Osteocyte (in vitro differentiated cells): ENCODE results near the gene TECTB. TPM values are rescaled to one million over a fixed set of nuclear protein-coding genes. Genes with fewer than 3 reads are reported as not detected.

Experiments used
- DNase-seq: peaks from one replicate; pipeline ENCODE4 v3.0.0; 2021; ENCODE audit warnings: mixed read lengths; ENCODE audit not compliant: unreplicated experiment; ENCODE audit errors: extremely low spot score
- H3K27ac Mint-ChIP-seq: one replicate; pipeline ENCODE4 v1.8.0; 2021; ENCODE audit warnings: mild to moderate bottlenecking, mixed read lengths; ENCODE audit not compliant: unreplicated experiment
- H3K27me3 Mint-ChIP-seq: one replicate; pipeline ENCODE4 v1.8.0; 2021; ENCODE audit warnings: mixed read lengths; ENCODE audit not compliant: unreplicated experiment
- H3K36me3 Mint-ChIP-seq: one replicate; pipeline ENCODE4 v1.8.0; 2021; ENCODE audit warnings: mixed read lengths; ENCODE audit not compliant: unreplicated experiment
- H3K4me1 Mint-ChIP-seq: one replicate; pipeline ENCODE4 v1.8.0; 2021; ENCODE audit warnings: mixed read lengths; ENCODE audit not compliant: unreplicated experiment
- H3K4me3 Mint-ChIP-seq: one replicate; pipeline ENCODE4 v1.8.0; 2021; ENCODE audit warnings: mild to moderate bottlenecking, moderate library complexity, mixed read lengths; ENCODE audit not compliant: unreplicated experiment
- H3K9me3 Mint-ChIP-seq: one replicate; pipeline ENCODE4 v1.8.0; 2021; ENCODE audit warnings: mixed read lengths; ENCODE audit not compliant: unreplicated experiment
- CTCF ChIP-seq: fragments of 200-600 bp; sonication (generic); IDR thresholded peaks from 2 replicates; pipeline ENCODE4 v1.5.0; 2021; ENCODE audit warnings: antibody characterized with exemption, mild to moderate bottlenecking, moderate library complexity
- total RNA-seq: library from RNA; stranded (reverse); gene quantifications from 2 replicates; pipeline ENCODE4 v1.2.1, GENCODE V29; 2021

The TECTB gene
- total RNA-seq, 1 donor from 2014 or later, result not detected

GRCh38 chr10:112330607-112331160 is 47.5 kb downstream of the TECTB start:
- H3K9me3 Mint-ChIP-seq, result no peaks in the 10 kb centered on the region
- peaks cover 6% of the 10 kb centered on the region for H3K27me3 Mint-ChIP-seq
- no peak for TF ChIP-seq CTCF
- H3K4me3 Mint-ChIP-seq, result no peak overlapping the region
- no peak for DNase-seq
- H3K4me1 Mint-ChIP-seq, result no peaks in the 10 kb centered on the region
- no peak overlapping the region for H3K27ac Mint-ChIP-seq
- H3K36me3 Mint-ChIP-seq, result no peaks in the 10 kb centered on the region

GRCh38 chr10:112332022-112332421 is 48.8 kb downstream of the TECTB start:
- no peak for TF ChIP-seq CTCF
- H3K36me3 Mint-ChIP-seq, result no peaks in the 10 kb centered on the region
- H3K4me1 Mint-ChIP-seq, result no peaks in the 10 kb centered on the region
- H3K9me3 Mint-ChIP-seq, result no peaks in the 10 kb centered on the region
- H3K27me3 Mint-ChIP-seq, result peaks cover 10% of the 10 kb centered on the region
- no peak overlapping the region for H3K27ac Mint-ChIP-seq
- DNase-seq, result no peak
- no peak overlapping the region for H3K4me3 Mint-ChIP-seq

GRCh38 chr10:112332509-112333228 is 49.5 kb downstream of the TECTB start:
- no peak overlapping the region for H3K27ac Mint-ChIP-seq
- no peaks in the 10 kb centered on the region for H3K36me3 Mint-ChIP-seq
- peaks cover 10% of the 10 kb centered on the region for H3K27me3 Mint-ChIP-seq
- H3K9me3 Mint-ChIP-seq, result no peaks in the 10 kb centered on the region
- H3K4me1 Mint-ChIP-seq, result no peaks in the 10 kb centered on the region
- DNase-seq, result no peak
- no peak overlapping the region for H3K4me3 Mint-ChIP-seq
- TF ChIP-seq CTCF, result no peak

- no peak for DNase-seq
- no peak for TF ChIP-seq CTCF
- Mint-ChIP-seq H3K36me3 (no peaks in the 10 kb centered on the region), H3K27ac (no peak overlapping the region), H3K4me3 (no peak overlapping the region), H3K4me1 (no peaks in the 10 kb centered on the region), H3K9me3 (no peaks in the 10 kb centered on the region), H3K27me3 (peaks cover 10% of the 10 kb centered on the region)
These were observed 50.3 kb downstream of the TECTB start for GRCh38 chr10:112333452-112333851.

GRCh38 chr10:112335111-112335867 is 52.1 kb downstream of the TECTB start:
- no peak for DNase-seq
- Mint-ChIP-seq H3K4me1 (no peaks in the 10 kb centered on the region), H3K36me3 (no peaks in the 10 kb centered on the region), H3K4me3 (no peak overlapping the region), H3K27ac (no peak overlapping the region), H3K9me3 (no peaks in the 10 kb centered on the region), H3K27me3 (peaks cover 12% of the 10 kb centered on the region)
- TF ChIP-seq CTCF, result no peak
